Glomerular visceral epithelial cell (primary cell): ENCODE measurements around the gene TJP3.

ENCODE experiments used
- DNase-seq: peaks from one replicate; pipeline ENCODE4 v3.0.0-alpha.2; 2016; ENCODE audit errors: extremely low spot score

TJP3 gene

GRCh38 chr19:3716147-3716668 lies 8.0 kb downstream of the TJP3 start:
- DNase-seq: no peak

DNA sequence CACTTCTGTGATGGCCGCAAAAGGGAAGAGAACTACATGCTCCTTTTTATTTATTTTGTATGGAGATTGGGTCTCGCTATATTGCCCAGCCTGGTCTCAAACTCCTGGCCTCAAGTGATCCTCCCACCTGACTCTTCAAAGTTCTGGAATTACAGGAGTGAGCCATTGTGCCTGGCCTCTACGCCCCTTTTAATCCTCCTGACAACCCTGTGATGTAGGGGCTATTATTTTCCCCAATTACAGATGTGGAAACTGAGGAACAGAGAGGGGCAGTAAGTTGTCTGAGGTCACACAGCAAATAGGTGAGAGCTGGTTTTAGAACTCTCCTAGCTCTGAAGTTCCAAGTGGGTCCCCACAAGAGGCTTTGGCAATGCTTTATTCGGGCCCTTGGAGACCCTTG lies 11.7 kb downstream of the TJP3 start:
- DNase-seq: no peak

GRCh38 chr19:3720349-3720917 lies 12.2 kb downstream of the TJP3 start:
- DNase-seq: no peak

- DNase-seq: peak; percentile 86
Measured at GRCh38 chr19:3721131-3721886, 13.1 kb downstream of the TJP3 start.

- no peak for DNase-seq
Measured at GRCh38 chr19:3721887-3722442, 13.8 kb downstream of the TJP3 start.

DNA sequence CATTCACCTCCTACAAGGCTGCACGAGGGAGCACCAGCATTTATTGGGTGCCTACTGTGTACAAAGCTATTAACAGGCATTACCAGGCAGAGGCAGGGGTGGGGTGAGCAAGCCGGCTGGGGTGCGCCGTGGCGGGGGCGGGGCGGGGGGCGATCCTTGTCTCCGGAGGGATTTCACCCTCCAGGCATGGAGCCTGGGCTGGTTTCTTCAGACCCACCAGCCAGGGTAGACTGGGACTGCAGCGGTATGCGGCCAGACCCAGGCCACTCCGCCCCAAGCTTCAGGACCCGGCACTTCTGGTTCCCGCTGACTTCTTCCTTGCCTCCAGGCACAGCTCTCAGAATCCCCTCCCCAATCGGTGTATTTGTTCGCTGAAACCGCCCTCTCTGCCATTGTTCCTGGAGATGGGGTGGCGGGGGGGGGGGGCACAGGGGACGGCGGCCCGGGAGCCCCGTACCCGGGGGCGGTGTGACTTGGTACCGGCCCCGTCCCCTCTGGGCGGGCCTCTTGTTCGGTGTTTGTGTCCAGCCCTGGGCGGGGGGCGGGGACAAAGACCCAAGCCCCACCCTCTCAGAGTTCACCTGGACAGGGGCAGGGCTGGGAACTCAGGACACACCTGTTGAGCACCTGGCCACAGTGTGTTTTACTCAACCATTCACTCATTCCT lies 14.4 kb downstream of the TJP3 start:
- DNase-seq: no peak

GRCh38 chr19:3723110-3723488 lies 14.9 kb downstream of the TJP3 start:
- no peak for DNase-seq

DNA sequence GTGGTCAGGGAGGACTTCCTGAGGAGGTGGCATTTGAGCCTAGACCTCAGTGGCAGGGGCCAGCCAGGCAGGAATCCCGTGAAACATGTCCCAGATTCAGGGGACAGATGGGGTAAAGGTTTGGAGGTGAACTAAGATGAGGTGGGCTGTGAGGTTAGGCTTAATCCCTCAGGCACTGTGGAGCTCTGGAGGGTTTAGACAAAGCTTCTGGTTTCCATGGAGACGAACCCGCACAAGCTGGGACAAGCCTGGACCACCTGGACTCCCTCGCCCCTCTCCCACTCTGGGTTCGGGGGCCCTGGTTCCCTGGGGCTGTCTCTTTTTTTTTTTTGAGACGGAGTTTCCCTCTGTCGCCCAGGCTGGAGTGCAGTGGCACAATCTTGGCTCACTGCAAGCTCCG lies 15.7 kb downstream of the TJP3 start:
- no peak for DNase-seq

DNA sequence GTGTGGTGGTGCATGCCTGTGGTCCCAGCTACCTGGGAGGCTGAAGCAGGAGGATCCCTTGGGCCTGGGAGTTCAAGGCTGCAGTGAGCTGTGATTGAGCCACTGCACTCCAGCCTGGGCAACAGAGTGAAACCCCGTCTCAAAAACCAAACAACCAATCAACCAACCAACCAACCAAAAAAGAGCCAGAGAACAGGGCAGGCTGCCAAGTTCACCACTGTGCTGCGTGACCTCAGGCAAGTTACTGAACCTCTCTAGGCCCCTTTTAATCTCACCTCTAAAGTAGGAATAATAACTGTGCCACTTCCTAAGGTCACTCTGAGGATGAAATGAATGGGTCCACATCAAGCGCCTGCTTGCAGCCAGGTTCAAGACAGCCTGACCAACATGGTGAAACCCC lies 16.9 kb downstream of the TJP3 start:
- no peak for DNase-seq

GRCh38 chr19:3725640-3726310 lies 17.6 kb downstream of the TJP3 start:
- DNase-seq: peak; percentile 62

GRCh38 chr19:3730457-3730958 lies 22.3 kb downstream of the TJP3 start:
- DNase-seq: no peak

GRCh38 chr19:3732108-3732507 lies 23.9 kb downstream of the TJP3 start:
- DNase-seq: no peak

GRCh38 chr19:3733549-3734309 lies 25.5 kb downstream of the TJP3 start:
- DNase-seq: no peak

- DNase-seq: no peak
Measured at GRCh38 chr19:3734310-3734600, 26.1 kb downstream of the TJP3 start.

DNA sequence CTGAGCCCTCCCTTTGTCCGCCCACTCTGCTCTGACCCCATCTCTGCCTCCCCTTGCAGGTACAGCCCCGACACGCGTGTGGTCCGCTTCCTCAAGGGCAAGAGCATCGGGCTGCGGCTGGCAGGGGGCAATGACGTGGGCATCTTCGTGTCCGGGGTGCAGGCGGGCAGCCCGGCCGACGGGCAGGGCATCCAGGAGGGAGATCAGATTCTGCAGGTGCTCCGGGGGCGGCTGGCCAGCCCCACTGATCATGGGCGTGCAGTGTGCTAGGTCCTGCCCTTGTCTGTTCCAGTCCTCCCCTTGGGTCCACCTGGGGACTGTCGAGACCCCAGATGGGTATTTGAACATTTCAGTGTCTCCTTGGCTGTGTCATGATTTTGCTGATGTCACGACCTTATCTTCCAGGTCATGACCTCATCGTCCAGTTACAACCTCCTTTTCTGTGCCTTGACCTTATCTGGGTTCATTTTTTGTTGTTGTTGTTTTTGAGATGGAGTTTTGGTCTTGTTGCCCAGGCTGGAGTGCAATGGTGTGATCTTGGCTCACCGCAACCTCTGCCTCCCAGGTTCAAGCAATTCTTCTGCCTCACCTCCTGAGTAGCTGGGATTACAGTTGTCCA lies 28.0 kb downstream of the TJP3 start:
- DNase-seq: no peak

DNA sequence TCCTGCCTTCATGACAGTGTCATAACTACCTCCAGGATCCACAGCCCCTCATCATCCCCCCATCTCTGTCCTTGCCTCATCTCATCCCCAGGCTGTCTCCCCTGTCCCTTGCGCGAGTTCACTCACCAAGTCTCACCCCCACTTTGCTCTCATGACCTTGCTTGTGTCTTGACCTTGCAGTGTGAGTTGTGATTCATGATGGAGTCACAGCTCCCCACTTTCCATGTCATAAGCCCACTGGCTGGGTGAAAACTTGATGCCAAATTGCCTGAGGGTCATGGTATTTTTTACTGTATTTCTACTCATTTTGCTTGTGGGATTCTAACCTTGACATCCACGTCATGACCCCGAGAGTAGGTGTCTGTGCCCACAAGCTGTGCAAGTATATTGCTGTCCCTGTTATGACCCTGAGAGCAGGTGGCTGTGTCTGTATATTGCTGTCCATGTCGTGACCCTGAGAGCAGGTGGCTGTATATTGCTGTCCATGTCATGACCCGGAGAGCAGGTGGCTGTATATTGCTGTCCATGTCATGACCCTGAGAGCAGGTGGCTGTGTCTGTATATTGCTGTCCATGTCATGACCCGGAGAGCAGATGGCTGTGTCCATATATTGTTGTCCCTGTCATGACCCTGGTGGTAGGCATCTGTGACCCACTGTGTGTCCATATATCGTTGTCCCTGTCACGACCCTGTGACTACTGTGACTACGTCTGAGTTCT lies 29.5 kb downstream of the TJP3 start:
- no peak for DNase-seq

DNA sequence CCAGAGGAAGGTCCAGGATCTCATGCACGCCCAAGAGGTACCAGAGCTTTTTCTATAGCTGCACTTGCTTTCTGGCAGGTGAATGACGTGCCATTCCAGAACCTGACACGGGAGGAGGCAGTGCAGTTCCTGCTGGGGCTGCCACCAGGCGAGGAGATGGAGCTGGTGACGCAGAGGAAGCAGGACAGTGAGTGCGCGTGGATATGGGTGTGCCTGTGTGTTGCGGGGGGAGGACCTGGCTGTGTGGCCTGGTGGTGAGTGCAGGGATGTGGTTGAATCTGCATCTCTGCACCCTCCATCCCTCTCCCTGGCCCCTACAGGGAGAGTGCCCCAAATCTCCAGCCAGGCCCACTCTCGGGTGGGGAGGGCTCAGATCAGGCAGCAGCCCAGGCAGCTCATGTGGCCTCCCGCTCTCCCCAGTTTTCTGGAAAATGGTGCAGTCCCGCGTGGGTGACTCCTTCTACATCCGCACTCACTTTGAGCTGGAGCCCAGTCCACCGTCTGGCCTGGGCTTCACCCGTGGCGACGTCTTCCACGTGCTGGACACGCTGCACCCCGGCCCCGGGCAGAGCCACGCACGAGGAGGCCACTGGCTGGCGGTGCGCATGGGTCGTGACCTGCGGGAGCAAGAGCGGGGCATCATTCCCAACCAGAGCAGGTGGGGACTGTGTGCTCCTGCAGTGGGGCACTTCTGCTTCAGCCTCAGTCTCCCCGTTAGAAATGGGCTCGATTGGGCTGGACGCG lies 30.5 kb downstream of the TJP3 start:
- DNase-seq: no peak

- no peak for DNase-seq
Measured at GRCh38 chr19:3740431-3740830, 32.2 kb downstream of the TJP3 start.

DNA sequence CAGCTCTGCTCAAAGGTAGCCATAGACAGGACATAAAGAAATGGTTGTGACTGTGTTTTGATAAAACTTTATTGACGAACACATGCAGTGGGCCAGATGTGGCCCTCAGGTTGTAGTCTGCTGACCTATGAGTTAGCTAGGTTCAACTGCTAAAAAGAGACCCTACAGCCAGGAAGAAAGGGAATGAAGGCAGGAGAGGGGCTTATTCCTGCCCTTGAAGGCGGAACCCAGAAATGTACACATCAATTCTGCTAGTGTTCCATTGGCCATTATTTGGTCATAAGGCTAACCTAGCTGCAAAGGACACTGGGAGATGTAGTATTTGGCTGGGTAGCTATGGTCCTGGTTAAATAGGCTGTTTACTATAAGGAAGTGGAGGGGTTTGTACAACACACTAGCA lies 35.3 kb downstream of the TJP3 start:
- no peak for DNase-seq
